Middle frontal gyrus (tissue), 1 donor: ENCODE results near the gene GJB3.
"Not testable (repeated sequence)": the region's sequence is repeated elsewhere in the genome, so short reads cannot be mapped to it uniquely, and the experiment has no call there.

Experiments used
- DNase-seq: peaks from one replicate; pipeline ENCODE4 v3.0.0-alpha.2; 2015; ENCODE audit warnings: low spot score; ENCODE audit errors: extremely low spot score

The GJB3 gene

DNA sequence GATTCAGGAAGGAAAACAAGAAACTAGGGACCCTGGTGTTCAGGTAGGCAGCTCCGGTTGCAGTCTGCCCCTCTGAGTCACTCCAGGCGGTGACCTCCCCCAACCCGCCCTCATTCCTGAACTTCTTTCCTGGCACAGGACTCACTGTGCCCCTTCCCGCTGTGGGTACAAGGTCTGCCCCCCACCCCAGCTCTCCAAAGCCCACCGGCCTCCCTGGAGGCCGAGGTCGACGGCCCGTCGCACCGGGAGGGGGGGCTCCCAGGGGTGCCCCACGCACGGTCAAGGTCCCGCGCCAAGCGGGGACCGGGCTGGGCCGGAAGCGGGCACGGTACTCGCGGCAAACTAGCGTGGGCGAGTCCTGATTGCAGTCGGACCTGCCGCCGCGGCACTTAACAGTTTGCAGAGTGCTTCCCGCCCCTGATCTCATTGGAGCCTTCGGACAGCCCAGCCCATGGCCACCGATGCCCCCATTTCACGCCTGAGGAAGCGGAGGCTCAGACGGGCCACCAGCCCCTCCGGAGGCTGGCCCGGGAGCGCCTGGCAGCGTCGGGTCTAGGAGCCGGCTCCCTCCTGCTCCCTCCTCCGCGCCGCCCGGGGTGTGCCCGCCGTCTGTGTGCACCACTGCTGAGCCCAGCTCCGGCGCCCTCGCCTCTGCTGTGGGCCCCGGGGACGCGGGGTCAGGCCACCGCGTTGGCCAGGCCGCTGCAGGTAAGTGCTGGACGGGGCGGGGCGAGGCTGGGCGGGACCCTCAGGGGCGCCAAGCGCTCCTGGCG is at the start of gene GJB3:
Gene GJB3, plus strand, starts transcription at position 144 of the 773 bp plus-strand sequence. CDS start 3,549 bp downstream, outside the sequence.
- no peak for DNase-seq

DNA sequence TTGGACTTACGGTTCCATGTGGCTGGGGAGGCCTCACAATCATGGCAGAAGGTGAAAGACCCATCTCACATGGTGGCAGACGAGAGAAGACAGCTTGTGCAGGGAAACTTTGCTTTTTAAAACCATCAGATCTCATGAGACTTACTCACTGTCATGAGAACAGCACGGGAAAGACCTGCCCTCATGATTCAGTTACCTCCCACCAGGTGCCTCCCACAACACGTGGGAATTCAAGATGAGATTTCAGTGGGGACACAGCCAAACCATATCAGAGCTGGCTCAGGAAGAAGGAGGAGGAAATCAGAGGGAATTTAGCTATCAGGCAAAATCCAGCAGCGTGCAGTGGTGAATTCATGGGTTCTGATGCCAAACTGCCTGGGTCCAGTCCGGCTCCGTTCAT is 48.2 kb upstream of the GJB3 start:
- not testable (repeated sequence) for DNase-seq

DNA sequence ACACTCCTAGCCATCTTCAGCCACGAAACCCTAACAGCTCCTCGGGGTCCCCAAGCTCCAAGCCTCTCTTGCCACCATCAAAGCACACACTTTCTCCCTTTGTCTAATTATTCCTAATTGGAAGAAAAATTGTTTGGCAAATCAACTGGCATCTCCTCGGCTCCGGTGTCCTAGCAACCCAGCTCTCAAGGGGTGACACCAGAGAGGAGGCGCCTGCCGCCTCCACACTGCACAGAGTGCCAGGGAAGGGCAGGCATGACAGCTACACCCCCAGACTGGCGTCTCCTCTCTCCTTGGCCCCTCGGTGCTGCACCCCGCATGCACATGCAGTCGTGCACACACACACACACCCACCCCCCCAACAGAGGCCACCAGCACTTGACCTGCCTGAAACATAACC is 44.3 kb upstream of the GJB3 start:
- no peak for DNase-seq

DNA sequence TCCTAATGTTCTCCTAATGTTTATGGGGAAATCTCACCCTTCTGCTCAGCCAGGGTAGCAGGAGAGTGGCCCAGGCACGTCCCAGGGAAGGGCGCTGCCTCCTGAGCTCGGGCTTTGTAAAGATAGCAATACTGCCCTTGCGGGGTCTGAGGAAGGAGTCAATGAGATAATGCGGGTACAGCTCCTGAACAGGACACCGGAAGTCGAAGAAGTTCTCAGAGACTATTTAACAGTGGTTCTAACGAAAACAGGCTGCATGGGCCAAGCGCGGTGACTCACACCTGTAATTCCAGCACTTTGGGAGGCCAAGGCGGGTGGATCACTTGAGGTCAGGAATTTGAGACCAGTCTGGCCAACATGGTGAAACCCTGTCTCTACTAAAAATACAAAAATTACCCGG is 43.8 kb upstream of the GJB3 start:
- DNase-seq = not testable (repeated sequence)

DNA sequence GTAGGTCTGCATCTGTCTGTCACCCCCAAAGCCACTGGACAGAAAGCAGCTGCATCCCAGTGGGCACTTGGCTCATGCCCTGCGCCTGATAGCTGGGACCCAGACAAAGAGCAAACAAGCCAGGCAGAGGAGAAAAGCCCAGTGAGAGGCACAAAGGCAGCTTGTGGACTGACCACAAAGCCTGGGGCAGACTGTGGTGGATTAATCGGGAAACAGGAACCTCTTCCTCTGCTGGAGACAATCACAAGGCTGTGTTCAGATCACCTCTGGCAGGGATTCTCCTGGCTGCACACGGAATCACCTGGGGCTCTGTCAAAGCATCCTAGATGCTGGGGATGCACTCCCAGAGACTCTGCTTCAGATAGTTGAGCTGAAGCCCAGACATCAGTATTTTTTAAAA is 41.4 kb upstream of the GJB3 start:
- DNase-seq = no peak

DNA sequence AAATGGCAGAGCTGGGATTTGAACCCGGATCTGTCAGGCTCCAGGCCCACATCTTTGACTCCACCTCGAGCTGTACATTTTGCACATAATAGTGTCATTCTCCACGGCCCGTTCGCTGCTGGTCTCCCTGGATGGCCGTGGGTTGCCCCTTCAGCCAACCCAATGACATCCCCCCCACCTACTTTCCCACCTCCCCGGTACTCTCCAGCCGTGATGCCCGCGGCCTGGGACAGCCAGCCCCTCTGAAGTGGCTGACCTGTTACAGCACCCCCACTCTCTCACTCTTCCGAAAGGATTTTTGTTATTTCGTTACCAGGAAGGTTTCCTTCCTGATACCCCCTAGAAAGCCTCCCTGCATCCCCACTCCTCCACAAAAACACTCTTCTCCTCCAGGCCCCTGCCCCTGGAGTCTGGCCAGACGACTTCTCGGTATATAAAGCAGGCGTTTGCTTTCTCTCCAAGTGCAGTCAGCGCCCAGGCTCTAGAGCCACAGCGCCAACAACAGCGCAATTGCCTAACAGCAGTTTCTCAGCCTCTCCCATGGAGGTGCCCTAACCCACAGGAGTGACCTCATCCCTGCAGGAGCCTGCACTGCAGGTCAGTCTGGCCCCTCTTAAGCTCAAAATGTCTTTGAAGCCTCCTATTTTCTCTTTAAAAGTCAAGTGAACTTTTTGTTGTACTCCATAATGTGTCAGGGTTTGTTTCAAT is 40.7 kb upstream of the GJB3 start:
- no peak for DNase-seq

DNA sequence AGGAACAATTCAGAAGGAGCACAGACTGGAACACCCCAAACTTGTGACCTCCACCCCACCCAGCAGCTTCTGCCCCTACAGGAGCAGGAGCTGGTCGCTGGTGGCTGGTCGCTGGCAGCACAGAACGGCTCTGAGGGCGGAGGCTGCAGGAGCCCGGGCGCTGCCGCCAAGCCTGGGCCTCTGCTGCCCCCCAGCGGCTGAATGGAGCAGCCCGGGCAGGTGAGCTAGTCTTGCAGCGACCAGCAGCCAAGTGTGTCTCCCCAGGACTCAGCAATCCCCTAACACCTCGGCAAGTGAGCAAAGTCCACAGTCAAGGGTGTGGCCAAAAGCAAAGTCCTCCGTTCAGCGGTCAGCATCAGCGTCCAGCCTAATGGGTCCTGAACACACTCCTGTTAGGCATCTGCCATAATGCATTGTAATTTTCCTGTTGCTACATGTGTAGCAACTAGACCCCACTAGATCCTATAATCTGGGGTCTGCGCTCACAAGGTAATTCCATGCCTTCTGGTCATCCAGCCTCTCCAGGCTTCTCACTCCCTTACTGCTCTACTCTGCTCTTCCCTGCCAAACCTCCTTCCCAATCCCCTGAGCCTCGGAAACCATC is 38.2 kb upstream of the GJB3 start:
- DNase-seq = peak; percentile 47

DNA sequence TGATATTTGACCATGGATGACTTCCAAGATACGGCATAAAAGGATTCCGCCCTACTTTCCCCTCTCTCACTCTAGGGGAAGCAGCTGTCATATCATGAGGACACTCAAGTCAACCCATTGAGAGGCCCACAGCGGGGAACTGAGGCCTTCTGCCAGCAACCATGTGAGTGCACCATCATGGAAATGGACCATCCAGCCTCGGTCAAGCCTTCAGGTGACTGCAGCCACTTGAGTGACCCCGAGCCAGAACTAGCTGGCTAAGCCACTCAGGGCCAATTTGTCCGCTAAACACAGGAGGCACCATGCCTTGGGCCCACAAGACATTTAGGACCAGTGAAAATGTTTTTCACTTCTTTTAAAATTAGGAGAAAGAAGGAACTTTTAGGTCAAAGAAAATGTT is 37.2 kb upstream of the GJB3 start:
- DNase-seq = no peak

DNA sequence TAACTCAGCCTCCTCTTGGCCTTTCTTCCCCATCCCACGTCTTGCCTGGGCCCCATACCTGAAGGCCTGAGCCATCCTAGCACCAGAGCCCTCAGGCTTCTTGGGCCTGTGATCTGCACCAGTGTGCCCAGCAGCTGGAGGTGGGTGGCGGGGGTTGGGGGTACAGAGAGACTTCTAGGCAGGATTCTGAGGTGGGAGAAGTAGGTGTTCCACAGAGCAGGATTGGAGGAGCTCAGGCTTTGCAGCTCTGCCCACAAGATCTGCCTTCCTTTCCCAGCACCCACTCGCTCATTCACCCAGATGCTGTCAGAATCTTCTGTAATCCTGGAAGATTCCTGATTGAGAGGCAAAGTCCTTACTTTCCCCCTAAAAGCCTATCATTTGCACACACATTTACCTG is 36.2 kb upstream of the GJB3 start:
- DNase-seq = no peak

DNA sequence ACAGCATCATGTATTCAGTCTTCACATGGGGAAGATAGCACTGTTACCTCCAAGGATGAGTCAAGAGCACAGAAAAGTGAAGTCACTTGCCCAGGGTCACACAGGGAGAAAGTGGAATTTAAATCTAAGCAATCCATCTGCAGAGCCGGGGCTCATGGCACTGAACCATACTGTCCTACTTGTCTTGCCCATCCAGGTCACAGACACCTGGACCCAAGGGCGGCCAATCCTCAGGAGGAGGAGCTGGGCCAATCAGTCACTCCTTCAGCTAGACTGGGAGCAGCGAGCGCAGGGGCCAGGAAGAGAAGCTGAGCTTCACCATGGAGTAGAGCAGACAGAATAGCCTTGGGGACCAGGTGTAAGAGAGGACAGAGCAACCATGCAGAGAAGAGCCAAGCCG is 35.3 kb upstream of the GJB3 start:
- DNase-seq = no peak

DNA sequence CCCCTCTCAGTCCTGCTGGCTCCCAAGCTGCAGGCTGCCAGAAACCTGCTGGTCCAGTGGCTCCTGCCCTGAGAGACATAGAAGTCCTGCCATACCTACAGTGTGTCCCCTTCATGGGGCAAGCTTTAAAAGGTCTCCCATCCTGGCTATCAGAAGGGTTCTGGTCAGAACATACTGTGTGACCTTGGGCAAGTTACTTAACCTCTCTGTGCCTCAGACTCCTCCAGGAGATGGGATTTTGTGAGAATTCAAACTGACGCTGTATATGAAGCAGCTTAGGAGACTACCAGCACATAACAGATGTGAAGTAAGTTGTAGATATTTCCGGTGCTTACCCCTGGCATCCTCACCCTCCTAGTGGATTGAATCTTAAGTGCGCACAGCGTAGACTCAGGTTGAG is 34.9 kb upstream of the GJB3 start:
- DNase-seq = no peak

DNA sequence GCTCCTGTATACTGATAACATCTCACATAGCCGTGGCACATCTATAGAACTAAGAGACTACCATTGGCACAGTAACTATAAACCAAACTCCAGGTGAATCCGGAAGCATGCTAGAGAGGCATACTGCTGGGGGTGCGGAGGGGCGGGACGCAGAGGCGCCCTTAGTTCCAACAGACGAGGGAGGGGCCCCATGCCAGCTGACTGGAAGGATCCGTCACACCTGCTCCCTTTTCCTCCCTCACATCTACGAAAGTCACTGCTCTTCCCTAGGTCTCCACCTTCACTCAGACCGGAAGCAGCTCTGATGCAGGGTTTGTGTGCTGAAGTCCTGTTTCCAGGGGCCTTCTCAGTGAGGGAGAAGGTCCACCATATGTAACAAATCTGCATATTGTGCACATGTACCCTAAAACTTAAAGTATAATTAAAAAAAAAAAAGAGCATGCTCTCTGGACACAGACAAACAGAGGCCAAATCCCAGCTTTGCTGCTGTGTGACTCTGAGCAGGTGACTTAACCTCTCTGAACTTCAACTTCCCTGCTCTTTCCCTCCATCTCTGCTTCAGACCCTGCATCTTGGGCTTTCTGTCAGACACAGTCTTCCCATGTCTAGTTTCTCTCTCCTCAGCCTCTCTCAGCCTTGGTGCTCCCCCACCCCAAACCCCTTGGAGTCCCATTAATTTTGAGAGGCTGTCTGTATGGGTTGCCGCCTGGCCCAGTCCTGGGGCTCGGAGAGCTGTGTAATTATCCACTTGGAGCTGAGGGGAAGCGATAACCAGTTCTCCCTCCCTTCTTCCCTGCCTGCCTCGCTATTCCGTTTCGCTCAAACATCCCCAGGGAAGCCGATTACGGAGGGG is 34.0 kb upstream of the GJB3 start:
- DNase-seq = no peak

DNA sequence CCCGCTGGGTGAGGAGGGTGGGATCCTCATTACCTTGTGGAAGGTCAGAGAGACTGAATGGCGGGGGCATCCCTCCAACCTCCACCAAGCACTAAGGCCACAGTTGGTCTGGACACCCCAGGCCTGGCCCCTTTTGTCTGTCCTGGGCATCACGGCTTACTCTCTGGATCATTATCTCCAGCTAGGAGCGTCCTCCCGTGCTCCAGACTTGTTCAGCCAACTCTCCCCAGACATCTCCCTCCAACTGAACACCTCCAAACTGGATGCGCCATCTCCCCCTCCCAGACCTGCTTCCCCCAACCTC is 33.4 kb upstream of the GJB3 start:
- no peak for DNase-seq

DNA sequence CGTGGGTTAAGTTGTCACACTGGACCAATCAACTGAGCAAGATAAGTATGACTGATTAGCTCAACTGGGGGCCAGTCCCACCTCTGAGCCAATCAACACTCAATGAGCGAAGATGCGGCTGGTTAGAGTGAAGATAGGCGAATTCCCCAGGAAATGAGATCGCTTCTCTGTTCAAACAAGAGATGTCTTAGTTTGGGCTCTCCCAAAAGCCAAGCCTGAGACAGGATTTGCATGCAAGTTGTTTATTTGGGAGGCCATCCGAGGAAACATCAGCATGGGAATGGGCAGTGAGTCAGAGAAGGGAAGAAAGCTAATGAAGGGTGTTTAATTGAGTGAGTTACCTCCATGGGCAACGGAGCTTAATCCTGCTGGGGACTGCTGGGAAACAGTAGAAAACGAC is 31.0 kb upstream of the GJB3 start:
- DNase-seq = no peak

DNA sequence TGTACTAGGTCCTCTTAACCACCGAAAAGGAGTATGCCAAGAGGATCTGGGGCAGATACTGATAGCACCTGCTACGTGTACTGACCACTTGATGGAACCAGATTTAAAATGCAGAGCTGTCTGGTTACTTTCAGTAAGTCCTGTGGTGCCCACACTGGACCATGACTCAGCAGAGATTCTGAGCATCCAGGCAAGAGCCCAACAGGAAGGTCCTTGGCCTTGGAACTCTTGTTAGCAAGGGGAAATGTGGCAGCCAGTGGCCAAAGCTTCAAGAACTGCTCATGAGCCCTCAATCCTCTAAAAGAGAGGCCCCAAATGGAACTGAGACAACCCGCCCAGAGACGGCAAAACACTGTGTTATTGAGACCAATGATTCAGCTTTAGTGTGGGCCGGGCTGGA is 30.4 kb upstream of the GJB3 start:
- no peak for DNase-seq

DNA sequence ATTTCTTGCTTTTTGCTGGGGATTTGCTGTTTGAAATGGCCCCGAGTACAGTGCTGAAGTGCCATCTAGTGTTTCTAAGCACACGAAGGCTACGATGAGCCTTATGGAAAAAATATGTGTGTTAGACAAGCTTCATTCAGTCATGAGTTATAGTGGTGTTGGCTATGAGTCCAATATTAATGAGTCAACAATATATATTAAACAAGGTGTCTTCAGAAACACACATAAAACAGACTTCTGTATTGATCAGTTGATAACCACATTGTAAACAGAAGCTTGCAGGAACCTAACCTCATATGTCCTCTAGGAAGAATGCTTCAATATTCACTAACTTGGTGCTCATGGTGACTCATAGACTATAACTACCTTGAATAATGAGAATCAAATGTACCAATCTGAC is 27.9 kb upstream of the GJB3 start:
- DNase-seq = no peak

DNA sequence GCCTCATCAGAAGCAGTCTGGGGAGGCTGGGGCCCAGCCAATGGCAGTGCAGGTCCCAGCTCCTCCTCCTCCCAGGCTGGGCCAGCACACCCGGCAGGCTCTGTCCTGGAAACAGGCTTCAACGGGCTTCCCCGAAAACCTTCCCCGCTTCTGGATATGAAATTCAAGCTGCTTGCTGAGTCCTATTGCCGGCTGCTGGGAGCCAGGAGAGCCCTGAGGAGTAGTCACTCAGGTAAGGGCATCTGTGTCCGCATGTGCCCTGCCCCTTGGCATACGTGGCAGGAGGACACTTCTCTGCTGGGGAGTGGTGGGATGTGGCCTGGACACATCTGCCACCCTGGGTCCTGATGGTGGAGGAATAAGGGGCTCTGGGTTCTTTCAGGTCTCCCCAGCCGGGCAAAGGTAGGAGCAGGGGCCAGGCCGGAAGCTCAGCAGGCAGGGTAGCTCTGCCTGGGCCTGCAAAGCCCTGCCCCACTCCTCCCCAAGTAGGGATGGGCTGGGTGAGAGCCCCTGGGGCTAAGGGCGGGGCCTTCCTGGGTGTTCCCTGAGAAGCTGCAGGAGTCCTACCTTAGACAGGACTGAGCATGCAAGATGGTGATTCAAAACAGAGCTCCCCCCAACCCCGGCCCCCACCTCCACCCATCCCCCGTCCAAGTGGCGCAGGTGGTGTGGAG is 25.9 kb upstream of the GJB3 start, which contains the start of gene GJB5:
Gene GJB5, plus strand, starts transcription at position 84 of the 674 bp plus-strand sequence. CDS start 2,284 bp downstream, outside the sequence.
- DNase-seq = no peak

DNA sequence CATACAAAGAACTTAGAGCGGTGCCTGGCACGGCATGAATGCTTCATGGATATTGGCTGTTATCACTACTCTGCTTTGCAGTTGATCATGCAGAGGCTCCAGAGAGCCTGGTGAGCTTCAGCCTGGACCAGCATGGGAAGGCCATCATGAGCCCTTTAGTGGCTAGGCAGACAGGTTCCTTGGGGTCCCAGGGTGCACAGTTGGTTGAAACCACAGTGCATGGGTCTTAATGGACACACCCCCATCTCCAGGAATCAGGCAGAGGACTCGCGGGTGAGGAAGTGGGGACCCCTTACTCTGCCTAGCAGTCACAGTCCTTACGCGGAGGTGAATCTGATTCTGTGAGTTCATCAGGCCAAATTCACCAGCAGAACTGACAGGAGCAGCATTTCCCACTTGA is 25.1 kb upstream of the GJB3 start:
- no peak for DNase-seq

DNA sequence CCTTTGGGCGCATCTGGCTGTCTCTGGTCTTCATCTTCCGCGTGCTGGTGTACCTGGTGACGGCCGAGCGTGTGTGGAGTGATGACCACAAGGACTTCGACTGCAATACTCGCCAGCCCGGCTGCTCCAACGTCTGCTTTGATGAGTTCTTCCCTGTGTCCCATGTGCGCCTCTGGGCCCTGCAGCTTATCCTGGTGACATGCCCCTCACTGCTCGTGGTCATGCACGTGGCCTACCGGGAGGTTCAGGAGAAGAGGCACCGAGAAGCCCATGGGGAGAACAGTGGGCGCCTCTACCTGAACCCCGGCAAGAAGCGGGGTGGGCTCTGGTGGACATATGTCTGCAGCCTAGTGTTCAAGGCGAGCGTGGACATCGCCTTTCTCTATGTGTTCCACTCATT is 23.6 kb upstream of the GJB3 start:
- DNase-seq = no peak

DNA sequence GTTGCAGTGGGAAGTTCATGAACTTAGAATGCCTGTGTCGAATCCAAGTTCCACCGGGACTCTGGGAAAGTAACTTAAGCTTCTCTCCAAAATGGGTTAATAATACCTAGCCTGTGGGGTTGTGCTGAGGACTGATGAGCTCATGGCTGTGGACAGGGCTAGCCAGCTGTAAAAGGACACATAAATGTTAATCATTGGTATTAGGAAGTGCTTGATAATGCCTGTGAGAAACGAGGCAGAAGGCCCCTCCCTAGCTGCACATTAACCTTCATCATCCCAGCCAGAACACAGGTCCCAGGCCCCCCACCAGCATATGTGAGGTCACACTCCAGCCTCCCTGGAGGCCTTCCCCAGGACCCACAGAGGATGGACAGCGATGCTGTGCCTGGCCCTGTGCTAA is 22.3 kb upstream of the GJB3 start:
- no peak for DNase-seq
